Transverse colon (tissue), 4 donors: ENCODE results near the gene TBX21. TPM values are rescaled to one million over a fixed set of nuclear protein-coding genes. Genes with fewer than 3 reads are reported as not detected.

Source experiments
- DNase-seq: peaks from one replicate; pipeline ENCODE4 v3.0.0-alpha.2; 2019
- H3K27ac ChIP-seq, 4 donors: fragments of 200-600 bp; sonication (generic); 2 replicates each; pipeline ENCODE4 v1.5.1; 2016 to 2018; ENCODE audit warnings: inconsistent platforms in 4 of 4
- H3K27me3 ChIP-seq: fragments of 200-600 bp; sonication (generic); 2 replicates; pipeline ENCODE4 v1.5.1; 2017; ENCODE audit warnings: inconsistent platforms
- H3K36me3 ChIP-seq, 4 donors: fragments of 200-600 bp; sonication (generic); 2 replicates each; pipeline ENCODE4 v1.5.1; 2017 to 2019; ENCODE audit warnings: inconsistent platforms in 4 of 4
- H3K4me1 ChIP-seq, 4 donors: fragments of 200-600 bp; sonication (generic); 2 replicates each; pipeline ENCODE4 v1.5.1; 2017 to 2020; ENCODE audit warnings: inconsistent platforms in 4 of 4
- H3K4me3 ChIP-seq, 4 donors: fragments of 200-600 bp; sonication (generic); 1 replicate in 1 of 4; 2 replicates in 3 of 4; pipeline versions ENCODE4 v1.5.1 to v1.6.1; 2017 to 2019; ENCODE audit warnings: inconsistent platforms in 4 of 4
- H3K9me3 ChIP-seq, 2 donors: fragments of 200-600 bp; sonication (generic); 2 replicates each; pipeline ENCODE4 v1.5.1; 2017 to 2019; ENCODE audit warnings: inconsistent platforms in 2 of 2
- CTCF ChIP-seq, 5 experiments: fragments of 200-600 bp in 3 of 5; fragments of 450-650 bp in 2 of 5; sonication (generic) in 3 of 5; IDR thresholded peaks; 1 replicate in 2 of 5; 2 replicates in 3 of 5; pipeline ENCODE4 v1.5.1; 2016 to 2017; ENCODE audit warnings: antibody characterized with exemption in 5 of 5, inconsistent platforms in 3 of 5, mild to moderate bottlenecking in 2 of 5, moderate library complexity in 1 of 5
- EP300 ChIP-seq: sonication (generic); formaldehyde crosslinking; IDR thresholded peaks from one replicate; pipeline ENCODE4 v1.6.1; 2017; ENCODE audit warnings: antibody characterized with exemption, low read depth
- POLR2A ChIP-seq: fragments of 450-650 bp; IDR thresholded peaks from one replicate; pipeline ENCODE4 v1.6.1; 2016; ENCODE audit warnings: antibody characterized with exemption, mild to moderate bottlenecking, moderate library complexity
- POLR2AphosphoS5 ChIP-seq, 3 donors: sonication (generic); formaldehyde crosslinking; IDR thresholded peaks; one replicate each; pipeline ENCODE4 v1.6.1; 2016; ENCODE audit warnings: antibody characterized with exemption in 3 of 3
- WGBS, 2 donors: methylation state at CpG; one replicate each; pipeline ENCODE4 v1.1.5; 2018; ENCODE audit warnings: low coverage in 1 of 2; 5-methylcytosine and 5-hydroxymethylcytosine counted together
- in situ Hi-C, 4 donors: fragments of 200-750 bp; cut with MboI; loops; one replicate each; pipeline versions ENCODE4 v1.15.0 to v1.15.1; 2017; ENCODE audit warnings: low sequenced_read_pairs in 3 of 4, low pct_ligation_motif_present in 1 of 4, low pct_unique_long_range_greater_than_20kb in 1 of 4
- intact Hi-C: fragments of 100-400 bp; cut with DNase I; formaldehyde crosslinking; loops from one replicate; pipeline ENCODE4 v1.15.1; 2023; ENCODE audit warnings: low total_unique reads
- total RNA-seq, 4 donors: library from RNA; depleted of rRNA; stranded (reverse); fragments of >200 nt; gene quantifications; one replicate each; pipeline ENCODE4 v1.1.0, GENCODE V29; 2016

TBX21 gene
- total RNA-seq, 4 donors from 2014 or later, result 0.27 to 18.3 (median 4.9) TPM; not detected in 1

DNA sequence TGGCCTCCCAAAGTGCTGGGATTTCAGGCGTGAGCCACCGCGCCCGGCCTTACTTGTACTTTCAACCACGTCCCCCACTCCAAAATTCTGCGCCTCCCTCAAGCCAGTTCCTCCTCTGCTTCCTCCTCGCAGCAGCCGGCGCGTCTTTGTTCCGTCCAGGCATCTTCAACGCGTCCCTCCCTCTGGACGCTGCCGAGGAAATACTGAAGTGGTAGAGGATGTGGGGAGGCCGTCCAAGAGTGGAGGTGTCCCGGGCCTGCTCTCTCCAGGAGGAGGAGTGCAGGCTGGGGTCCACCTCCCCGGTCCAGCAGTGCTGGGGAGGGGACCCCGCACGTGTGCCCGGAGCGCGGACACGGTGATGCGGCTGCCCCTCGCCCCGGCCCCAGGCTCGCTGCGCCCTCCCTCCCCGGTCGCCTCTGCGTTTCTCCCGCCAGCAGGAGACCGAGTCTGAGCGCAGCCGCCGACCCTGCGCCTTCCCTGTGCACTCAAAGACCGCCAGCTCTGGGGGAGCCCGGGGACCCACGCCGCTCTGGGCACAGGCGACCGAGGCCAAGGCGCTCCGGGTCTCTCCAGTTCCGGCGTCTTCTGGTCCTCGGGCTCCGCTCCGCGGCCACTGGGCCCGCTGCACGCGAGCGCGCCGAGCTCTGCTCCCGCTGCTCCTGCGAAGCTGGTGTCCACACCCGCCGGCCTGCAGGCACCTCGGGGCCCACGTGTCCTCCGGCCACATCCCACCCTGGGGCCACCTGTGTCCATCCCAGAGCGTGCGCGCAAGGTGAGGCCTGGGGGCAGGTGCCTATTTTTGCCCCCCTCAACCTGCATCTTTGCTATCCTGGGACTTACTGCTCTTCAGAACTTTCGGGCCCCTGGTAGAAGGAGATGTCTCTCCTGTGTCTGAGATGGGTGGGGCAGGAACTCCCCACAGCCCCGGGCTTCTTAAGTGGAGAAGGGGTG lies 56.9 kb downstream of the TBX21 start:
- Histone ChIP-seq H3K4me3 (peak overlapping the region in 3 of 4 donors; percentile 25 to 53 (median 26)), H3K9me3 (no peaks in the 10 kb centered on the region), H3K36me3 (no peaks in the 10 kb centered on the region), H3K27me3 (peaks cover 94% of the 10 kb centered on the region), H3K27ac (no peak overlapping the region), H3K4me1 (peaks cover 5 to 11% (median 8%) of the 10 kb centered on the region in 4 donors)
- in situ Hi-C loops (loop anchor here in 1 of 4 donors (10.0 kb wide), 1 partner anchor 95 kb away; the partner anchor contains the start of gene TBKBP1), intact Hi-C loops (no loop called here)
- peak in 4 of 5 experiments; percentile 36 to 45 (median 38) for TF ChIP-seq CTCF (IDR thresholded peaks at IDR 0.05)
- TF ChIP-seq POLR2A, result no peak
- no peak for TF ChIP-seq POLR2AphosphoS5 (IDR thresholded peaks at IDR 0.05)
- no peak for TF ChIP-seq EP300
- peak; percentile 49 for DNase-seq
- WGBS, 2 donors, result 0 to 7% methylated on average over 1 to 28 of the region's 70 CpGs

- no peak overlapping the region for H3K27ac ChIP-seq
- WGBS, 2 donors, result 13 to 25% methylated on average over 3 of the region's 3 CpGs
- H3K9me3 ChIP-seq, result no peaks in the 10 kb centered on the region
- intact Hi-C loops (no loop called here), in situ Hi-C loops (loop anchor here in 1 of 4 donors (10.0 kb wide), 1 partner anchor 96 kb away; the partner anchor contains the start of gene TBKBP1)
- H3K27me3 ChIP-seq, result peaks cover 93% of the 10 kb centered on the region
- DNase-seq, result no peak
- no peak overlapping the region for H3K4me3 ChIP-seq
- peaks cover 5 to 11% (median 8%) of the 10 kb centered on the region in 4 donors for H3K4me1 ChIP-seq
- H3K36me3 ChIP-seq, result no peaks in the 10 kb centered on the region
- TF ChIP-seq POLR2AphosphoS5 (IDR thresholded peaks at IDR 0.05), result no peak
- TF ChIP-seq EP300, result no peak
- TF ChIP-seq POLR2A, result no peak
Observed at GRCh38 chr17:47791025-47791424, 58.0 kb downstream of the TBX21 start.

GRCh38 chr17:47792457-47792856 lies 59.4 kb downstream of the TBX21 start:
- no peaks in the 10 kb centered on the region for H3K36me3 ChIP-seq
- in situ Hi-C loops (loop anchor here in 1 of 4 donors (10.0 kb wide), 1 partner anchor 98 kb away; the partner anchor contains the start of gene TBKBP1), intact Hi-C loops (no loop called here)
- H3K27ac ChIP-seq, result no peak overlapping the region
- peaks cover 5 to 11% (median 8%) of the 10 kb centered on the region in 4 donors for H3K4me1 ChIP-seq
- no peak for DNase-seq
- no peak overlapping the region for H3K4me3 ChIP-seq
- 75 to 81% methylated on average over 1 of the region's 1 CpG for WGBS, 2 donors
- TF ChIP-seq POLR2AphosphoS5 (IDR thresholded peaks at IDR 0.05) (no peak), EP300 (no peak), CTCF (IDR thresholded peaks at IDR 0.05) (no peak)
- H3K27me3 ChIP-seq, result peaks cover 82% of the 10 kb centered on the region
- H3K9me3 ChIP-seq, result no peaks in the 10 kb centered on the region

DNA sequence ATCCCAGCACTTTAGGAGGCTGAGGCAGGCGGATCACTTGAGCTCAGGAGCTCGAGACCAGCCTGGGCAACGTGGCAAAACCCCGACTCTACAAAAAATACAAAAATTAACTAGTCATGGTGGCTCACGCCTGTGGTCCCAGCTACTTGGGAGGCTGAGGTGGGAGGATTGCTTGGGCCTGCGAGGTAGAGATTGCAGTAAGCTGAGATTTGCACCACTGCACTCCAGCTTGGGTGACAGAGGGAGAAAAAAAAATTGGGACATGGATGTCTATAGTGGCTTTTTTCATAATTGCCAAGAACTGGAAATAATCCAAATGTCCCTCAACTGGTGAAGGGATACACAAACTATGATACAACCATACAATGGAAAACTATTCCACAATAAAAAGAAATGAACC lies 59.9 kb downstream of the TBX21 start:
- TF ChIP-seq EP300, result no peak
- no peak for TF ChIP-seq CTCF (IDR thresholded peaks at IDR 0.05)
- Histone ChIP-seq H3K36me3 (no peaks in the 10 kb centered on the region), H3K9me3 (no peaks in the 10 kb centered on the region), H3K27me3 (peaks cover 77% of the 10 kb centered on the region), H3K4me1 (peaks cover 5 to 11% (median 8%) of the 10 kb centered on the region in 4 donors), H3K4me3 (no peak overlapping the region), H3K27ac (no peak overlapping the region)
- intact Hi-C loops, result no loop called here
- WGBS, 2 donors, result 64% methylated on average over 6 of the region's 6 CpGs; no CpG with 5 or more reads in 1 of the 2 donors
- DNase-seq, result no peak
- in situ Hi-C loops, result loop anchor here in 1 of 4 donors (10.0 kb wide), 1 partner anchor 98 kb away; the partner anchor contains the start of gene TBKBP1

Other genes starting within 250 kb of the TBX21 start
- gene NPEPPS, start 202.1 kb upstream of the TBX21 start, total RNA-seq, result 100 to 1,000 TPM; 119 to 237 (median 170) TPM
- 100 to 1,000 TPM in 3 of 4 donors, 10 to 100 TPM in 1; 39.2 to 176 (median 133) TPM for gene KPNB1, start 83.3 kb upstream of the TBX21 start, total RNA-seq
- gene TBKBP1, start 39.1 kb upstream of the TBX21 start, total RNA-seq, result 1 to 10 TPM; 1.8 to 6.4 (median 4.4) TPM
- 100 to 1,000 TPM in 1 of 4 donors, 10 to 100 TPM in 3; 53.5 to 148 (median 75.0) TPM for gene OSBPL7, start 88.6 kb downstream of the TBX21 start, total RNA-seq
- 10 to 100 TPM; 12.9 to 41.8 (median 32.0) TPM for gene MRPL10, start 98.3 kb downstream of the TBX21 start, total RNA-seq
- gene LRRC46, start 98.4 kb downstream of the TBX21 start, total RNA-seq, result under 1 TPM in 2 of 4 donors, not detected in 2; 0.48 to 0.80 TPM
- gene SCRN2, start 108.0 kb downstream of the TBX21 start, total RNA-seq, result 100 to 1,000 TPM in 2 of 4 donors, 10 to 100 TPM in 2; 37.8 to 164 (median 89.7) TPM
- gene SP6, start 117.9 kb downstream of the TBX21 start, total RNA-seq, result 1 to 10 TPM in 3 of 4 donors, under 1 TPM in 1; 0.40 to 5.9 (median 4.9) TPM
- 10 to 100 TPM in 3 of 4 donors, 1 to 10 TPM in 1; 8.3 to 22.1 (median 17.4) TPM for gene SP2, start 163.0 kb downstream of the TBX21 start, total RNA-seq
- gene PNPO, start 208.3 kb downstream of the TBX21 start, total RNA-seq, result 10 to 100 TPM in 3 of 4 donors, 1 to 10 TPM in 1; 7.4 to 83.8 (median 31.6) TPM
- 100 to 1,000 TPM; 111 to 230 (median 182) TPM for gene PRR15L, start 224.6 kb downstream of the TBX21 start, total RNA-seq
- gene CDK5RAP3, start 237.9 kb downstream of the TBX21 start, total RNA-seq, result 100 to 1,000 TPM; 159 to 540 (median 296) TPM